ENCODE data around the gene A1BG.

Gene A1BG

GRCh38 chr19:58300620-58301019, 52.7 kb downstream of the A1BG start:
- H3K27ac ChIP-seq: no peak overlapping the region
- TF ChIP-seq CTCF (IDR thresholded peaks at IDR 0.05) (no peak), ZFX (IDR thresholded peaks at IDR 0.05; ENCODE audit: borderline replicate concordance) (no peak)

GRCh38 chr19:58296104-58296503, 57.2 kb downstream of the A1BG start:
- no peak for TF ChIP-seq CTCF (IDR thresholded peaks at IDR 0.05)
- no peak for TF ChIP-seq ZFX (IDR thresholded peaks at IDR 0.05; ENCODE audit: borderline replicate concordance)
- no peak overlapping the region for H3K27ac ChIP-seq
